ENCODE data around the gene BCL2L2.

DNA sequence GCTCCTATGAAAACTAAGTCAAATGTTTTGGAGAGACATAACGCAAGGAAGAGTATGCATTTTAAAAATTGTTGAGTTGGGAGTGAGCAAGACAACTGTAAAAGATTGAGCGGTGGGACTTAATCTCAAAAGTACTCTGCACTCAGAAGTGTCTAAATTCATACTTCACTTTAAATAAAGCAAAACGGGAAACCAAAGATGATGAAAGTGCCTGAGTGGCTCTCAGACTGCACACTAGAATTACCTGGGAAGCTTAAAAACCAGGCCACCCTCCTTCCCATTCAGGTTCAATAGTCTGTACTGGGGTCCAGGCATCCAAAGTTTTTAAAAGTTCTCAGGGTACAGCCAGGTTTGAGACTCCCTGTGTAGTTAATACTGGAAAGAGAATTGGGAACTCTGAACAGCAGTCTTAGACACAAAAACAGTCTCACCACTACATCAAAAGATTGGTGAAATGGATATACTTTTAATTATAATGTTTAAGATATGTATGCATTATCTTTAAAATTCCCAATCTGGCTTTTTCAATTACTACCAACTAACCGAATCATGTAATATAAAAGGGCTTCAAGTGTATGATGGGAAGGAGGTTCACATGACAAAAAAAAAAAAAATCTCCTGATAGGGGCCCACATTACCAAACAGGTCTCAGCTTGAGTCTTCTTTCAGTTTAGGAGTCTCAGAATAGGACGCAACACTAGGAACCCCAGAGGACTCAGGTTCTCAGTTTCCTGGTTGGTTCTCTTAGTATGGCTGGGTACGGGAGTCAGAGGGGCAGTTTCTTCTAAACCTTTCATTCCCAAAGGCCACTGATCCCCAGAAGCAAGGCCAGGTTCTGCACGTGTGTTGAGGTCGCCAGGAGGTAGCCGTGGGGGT lies 21.7 kb upstream of the BCL2L2 start:
- TF ChIP-seq, protein P1, sequence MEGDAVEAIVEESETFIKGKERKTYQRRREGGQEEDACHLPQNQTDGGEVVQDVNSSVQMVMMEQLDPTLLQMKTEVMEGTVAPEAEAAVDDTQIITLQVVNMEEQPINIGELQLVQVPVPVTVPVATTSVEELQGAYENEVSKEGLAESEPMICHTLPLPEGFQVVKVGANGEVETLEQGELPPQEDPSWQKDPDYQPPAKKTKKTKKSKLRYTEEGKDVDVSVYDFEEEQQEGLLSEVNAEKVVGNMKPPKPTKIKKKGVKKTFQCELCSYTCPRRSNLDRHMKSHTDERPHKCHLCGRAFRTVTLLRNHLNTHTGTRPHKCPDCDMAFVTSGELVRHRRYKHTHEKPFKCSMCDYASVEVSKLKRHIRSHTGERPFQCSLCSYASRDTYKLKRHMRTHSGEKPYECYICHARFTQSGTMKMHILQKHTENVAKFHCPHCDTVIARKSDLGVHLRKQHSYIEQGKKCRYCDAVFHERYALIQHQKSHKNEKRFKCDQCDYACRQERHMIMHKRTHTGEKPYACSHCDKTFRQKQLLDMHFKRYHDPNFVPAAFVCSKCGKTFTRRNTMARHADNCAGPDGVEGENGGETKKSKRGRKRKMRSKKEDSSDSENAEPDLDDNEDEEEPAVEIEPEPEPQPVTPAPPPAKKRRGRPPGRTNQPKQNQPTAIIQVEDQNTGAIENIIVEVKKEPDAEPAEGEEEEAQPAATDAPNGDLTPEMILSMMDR (IDR thresholded peaks at IDR 0.05) = no peak
- peak in 1 of 2 donors; percentile 4 for TF ChIP-seq POLR2AphosphoS5 (IDR thresholded peaks at IDR 0.05)
- TF ChIP-seq POLR2A (IDR thresholded peaks at IDR 0.05; ENCODE audit: low read depth) = no peak
